ENCODE measurements around the gene CTPS2.
"Not testable (repeated sequence)": the region's sequence is repeated elsewhere in the genome, so short reads cannot be mapped to it uniquely, and the experiment has no call there.

CTPS2 gene

GRCh38 chrX:16653424-16653823 lies 59.0 kb downstream of the CTPS2 start:
- DNase-seq (ENCODE audit: low read depth): no peak

- no peak for DNase-seq (ENCODE audit: low read depth)
These were observed 61.0 kb downstream of the CTPS2 start for GRCh38 chrX:16651391-16652024.

GRCh38 chrX:16649858-16650257 lies 62.6 kb downstream of the CTPS2 start, which contains the start of gene S100G:
S100G (plus strand) TSS chrX:16650158; CDS start chrX:16651007, 849 bp downstream.
- DNase-seq (ENCODE audit: low read depth): no peak

- no peak for DNase-seq (ENCODE audit: low read depth)
These were observed 65.9 kb downstream of the CTPS2 start for GRCh38 chrX:16646366-16647138.

- no peak for DNase-seq (ENCODE audit: low read depth)
These were observed 69.3 kb downstream of the CTPS2 start for GRCh38 chrX:16643176-16643575.

- DNase-seq (ENCODE audit: low read depth): no peak
These were observed 71.6 kb downstream of the CTPS2 start for GRCh38 chrX:16640823-16641222.

- DNase-seq (ENCODE audit: low read depth): no peak
These were observed 72.5 kb downstream of the CTPS2 start for GRCh38 chrX:16639966-16640365.

GRCh38 chrX:16638533-16638932 lies 73.9 kb downstream of the CTPS2 start:
- no peak for DNase-seq (ENCODE audit: low read depth)

GRCh38 chrX:16635596-16635995 lies 76.9 kb downstream of the CTPS2 start:
- DNase-seq (ENCODE audit: low read depth): no peak

GRCh38 chrX:16635040-16635439 lies 77.4 kb downstream of the CTPS2 start:
- no peak for DNase-seq (ENCODE audit: low read depth)

- no peak for DNase-seq (ENCODE audit: low read depth)
These were observed 78.7 kb downstream of the CTPS2 start for GRCh38 chrX:16633754-16634153.

- no peak for DNase-seq (ENCODE audit: low read depth)
These were observed 82.6 kb downstream of the CTPS2 start for GRCh38 chrX:16629909-16630308.

- no peak for DNase-seq (ENCODE audit: low read depth)
These were observed 83.4 kb downstream of the CTPS2 start for GRCh38 chrX:16628946-16629595.

- DNase-seq (ENCODE audit: low read depth): not testable (repeated sequence)
These were observed 84.0 kb downstream of the CTPS2 start for GRCh38 chrX:16628511-16628910.

- no peak for DNase-seq (ENCODE audit: low read depth)
These were observed 93.4 kb downstream of the CTPS2 start for GRCh38 chrX:16619024-16619423.

- DNase-seq (ENCODE audit: low read depth): no peak
These were observed 94.0 kb downstream of the CTPS2 start for GRCh38 chrX:16618422-16618821.

GRCh38 chrX:16617382-16617781 lies 95.1 kb downstream of the CTPS2 start:
- DNase-seq (ENCODE audit: low read depth): no peak

GRCh38 chrX:16612257-16612897 lies 100.1 kb downstream of the CTPS2 start:
- no peak for DNase-seq (ENCODE audit: low read depth)

- not testable (repeated sequence) for DNase-seq (ENCODE audit: low read depth)
These were observed 101.8 kb downstream of the CTPS2 start for GRCh38 chrX:16610654-16611053.

GRCh38 chrX:16610121-16610621 lies 102.3 kb downstream of the CTPS2 start:
- no peak for DNase-seq (ENCODE audit: low read depth)

GRCh38 chrX:16606142-16606720 lies 106.2 kb downstream of the CTPS2 start:
- DNase-seq (ENCODE audit: low read depth): no peak

- DNase-seq (ENCODE audit: low read depth): no peak
These were observed 108.1 kb downstream of the CTPS2 start for GRCh38 chrX:16604337-16604736.
